Measurements from ENCODE around the gene USP2.

GRCh38 chr11:119351232-119351631 lies 30.3 kb downstream of the USP2 start:
- TF ChIP-seq TAF1 (IDR thresholded peaks at IDR 0.05; ENCODE audit: low read depth, low read length) (no peak), GTF2F1 (IDR thresholded peaks at IDR 0.05; ENCODE audit: borderline replicate concordance, low read depth, low read length) (no peak), POLR2A (IDR thresholded peaks at IDR 0.05; ENCODE audit: control extremely low read depth in 1 of 2, low read depth in 2 of 2, low read length in 2 of 2) (no peak), CREB1 (IDR thresholded peaks at IDR 0.05) (no peak)
- TF ChIP-seq, protein P1, sequence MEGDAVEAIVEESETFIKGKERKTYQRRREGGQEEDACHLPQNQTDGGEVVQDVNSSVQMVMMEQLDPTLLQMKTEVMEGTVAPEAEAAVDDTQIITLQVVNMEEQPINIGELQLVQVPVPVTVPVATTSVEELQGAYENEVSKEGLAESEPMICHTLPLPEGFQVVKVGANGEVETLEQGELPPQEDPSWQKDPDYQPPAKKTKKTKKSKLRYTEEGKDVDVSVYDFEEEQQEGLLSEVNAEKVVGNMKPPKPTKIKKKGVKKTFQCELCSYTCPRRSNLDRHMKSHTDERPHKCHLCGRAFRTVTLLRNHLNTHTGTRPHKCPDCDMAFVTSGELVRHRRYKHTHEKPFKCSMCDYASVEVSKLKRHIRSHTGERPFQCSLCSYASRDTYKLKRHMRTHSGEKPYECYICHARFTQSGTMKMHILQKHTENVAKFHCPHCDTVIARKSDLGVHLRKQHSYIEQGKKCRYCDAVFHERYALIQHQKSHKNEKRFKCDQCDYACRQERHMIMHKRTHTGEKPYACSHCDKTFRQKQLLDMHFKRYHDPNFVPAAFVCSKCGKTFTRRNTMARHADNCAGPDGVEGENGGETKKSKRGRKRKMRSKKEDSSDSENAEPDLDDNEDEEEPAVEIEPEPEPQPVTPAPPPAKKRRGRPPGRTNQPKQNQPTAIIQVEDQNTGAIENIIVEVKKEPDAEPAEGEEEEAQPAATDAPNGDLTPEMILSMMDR (IDR thresholded peaks at IDR 0.05; ENCODE audit: control extremely low read depth in 1 of 3, insufficient read depth in 1 of 3, low read depth in 1 of 3, low read length in 3 of 3) = no peak
